Breast epithelium (tissue), 3 donors: Measurements from ENCODE around the gene PCDHGA7.
"Not testable (repeated sequence)": the region's sequence is repeated elsewhere in the genome, so short reads cannot be mapped to it uniquely, and the experiment has no call there.

Source experiments
- CTCF ChIP-seq, 3 donors: fragments of 450-650 bp; IDR thresholded peaks; one replicate each; pipeline ENCODE4 v1.5.1; 2016 to 2017; ENCODE audit warnings: antibody characterized with exemption in 3 of 3, mild to moderate bottlenecking in 3 of 3, moderate library complexity in 3 of 3
- POLR2A ChIP-seq: fragments of 450-650 bp; IDR thresholded peaks from one replicate; pipeline ENCODE4 v1.6.1; 2016; ENCODE audit warnings: antibody characterized with exemption, mild to moderate bottlenecking, moderate library complexity
- POLR2AphosphoS5 ChIP-seq, 3 donors: sonication (generic); formaldehyde crosslinking; IDR thresholded peaks; one replicate each; pipeline ENCODE4 v1.6.1; 2017; ENCODE audit warnings: antibody characterized with exemption in 3 of 3

GRCh38 chr5:141417494-141418172 is 35.1 kb downstream of the PCDHGA7 start, which contains the start of gene PCDHGB7:
- peak; percentile 37 to 64 (median 37) for TF ChIP-seq CTCF (IDR thresholded peaks at IDR 0.05)
- not testable (repeated sequence) for TF ChIP-seq POLR2A; POLR2AphosphoS5 (IDR thresholded peaks at IDR 0.05)
